Thymus (tissue), 11 donors: ENCODE measurements around the gene RALGAPA2. TPM values are rescaled to one million over a fixed set of nuclear protein-coding genes. Genes with fewer than 3 reads are reported as not detected.

Experiments used
- DNase-seq, 9 donors: peaks; one replicate each; pipeline ENCODE4 v3.0.0-alpha.2; 2013; ENCODE audit warnings: low spot score in 9 of 9, low read depth in 6 of 9, missing footprints in 1 of 9
- H3K27ac ChIP-seq, 2 donors: one replicate each; pipeline ENCODE4 v1.5.1; 2013; ENCODE audit warnings: control low read depth in 1 of 2, low read depth in 1 of 2, low read length in 1 of 2, mild to moderate bottlenecking in 1 of 2, moderate library complexity in 1 of 2
- H3K27me3 ChIP-seq, 2 donors: one replicate each; pipeline ENCODE4 v1.5.1; 2013; ENCODE audit warnings: low read length in 1 of 2; ENCODE audit not compliant: control insufficient read depth in 2 of 2, insufficient read depth in 1 of 2
- H3K36me3 ChIP-seq, 2 donors: one replicate each; pipeline ENCODE4 v1.5.1; 2013; ENCODE audit warnings: low read length in 1 of 2, mild to moderate bottlenecking in 1 of 2, moderate library complexity in 1 of 2; ENCODE audit not compliant: control insufficient read depth in 2 of 2, insufficient read depth in 2 of 2
- H3K4me1 ChIP-seq, 2 donors: one replicate each; pipeline ENCODE4 v1.5.1; 2013; ENCODE audit warnings: low read length in 2 of 2; ENCODE audit not compliant: control insufficient read depth in 2 of 2, insufficient read depth in 2 of 2
- H3K4me3 ChIP-seq, 2 donors: one replicate each; pipeline ENCODE4 v1.5.1; 2013; ENCODE audit warnings: low read length in 2 of 2, control low read depth in 1 of 2, mild to moderate bottlenecking in 1 of 2
- H3K9me3 ChIP-seq, 2 donors: one replicate each; pipeline ENCODE4 v1.5.1; 2013; ENCODE audit warnings: low read length in 1 of 2, mild to moderate bottlenecking in 1 of 2; ENCODE audit not compliant: control insufficient read depth in 2 of 2, insufficient read depth in 1 of 2
- WGBS: extraction: QIAGEN DNeasy Blood & Tissue Kit; methylation state at CpG from one replicate; pipeline ENCODE4 v1.1.7; 2013; 5-methylcytosine and 5-hydroxymethylcytosine counted together
- polyA plus RNA-seq: library from polyadenylated mRNA; stranded (reverse); fragments of 200-250 nt; gene quantifications from one replicate; pipeline ENCODE4 v1.2.3, GENCODE V29; 2013
- total RNA-seq: library from RNA; stranded (reverse); fragments of 120-200 nt; gene quantifications from one replicate; pipeline ENCODE4 v1.2.4, GENCODE V29; 2013
- donor health status: healthy.

The RALGAPA2 gene
- total and polyA plus RNA-seq, 2 donors = 9.0 to 10.3 TPM

DNA sequence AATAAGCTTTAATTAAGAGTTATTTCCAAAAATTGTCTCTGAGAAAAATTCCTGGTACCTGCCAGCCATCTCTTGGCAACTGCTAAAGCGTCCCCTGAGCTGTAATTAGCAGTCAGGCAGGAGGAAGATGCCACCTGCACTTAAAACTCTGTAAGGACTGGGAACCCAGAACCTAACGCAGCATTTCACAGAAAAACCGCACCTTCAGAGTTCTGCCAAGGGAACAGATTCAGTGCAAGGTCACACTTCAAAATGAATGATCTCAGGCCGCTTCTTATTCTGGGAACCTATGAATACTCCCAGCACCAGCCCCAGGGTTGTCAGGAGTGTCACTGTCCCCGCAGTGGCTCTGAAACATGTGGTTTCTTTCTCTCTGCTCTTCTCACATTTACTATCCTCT lies 307.8 kb downstream of the RALGAPA2 start:
- Histone ChIP-seq H3K27me3 (no peaks in the 10 kb centered on the region), H3K4me1 (peaks cover 16 to 56% of the 10 kb centered on the region in 2 donors), H3K36me3 (no peaks in the 10 kb centered on the region), H3K9me3 (no peaks in the 10 kb centered on the region), H3K27ac (peak overlapping the region in 1 of 2 donors; percentile 73), H3K4me3 (no peak overlapping the region)
- WGBS = 77% methylated on average over 5 of the region's 5 CpGs
- DNase-seq = peak in 2 of 9 donors; percentile 22 to 52

DNA sequence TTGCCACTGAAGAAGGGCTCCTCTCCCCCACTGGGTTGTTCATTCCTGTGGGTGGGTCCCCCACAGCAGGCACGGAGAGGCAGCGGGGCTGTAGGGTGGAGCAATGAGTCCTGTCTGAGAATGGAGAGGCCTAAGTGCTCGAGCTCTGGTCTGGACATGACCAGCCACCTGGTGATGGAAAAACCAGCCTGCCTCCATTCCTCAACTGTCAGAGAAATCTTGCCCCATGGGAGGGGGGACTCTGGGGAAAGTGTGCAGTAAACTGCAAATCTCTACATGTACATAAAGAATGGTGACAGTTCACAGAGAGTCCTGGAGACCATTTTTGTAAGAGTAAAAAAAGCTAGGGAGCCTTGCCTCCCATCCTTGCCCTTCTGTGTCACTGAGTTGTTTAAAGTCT lies 310.5 kb downstream of the RALGAPA2 start:
- no peaks in the 10 kb centered on the region for H3K9me3 ChIP-seq
- no peak overlapping the region for H3K4me3 ChIP-seq
- no peak overlapping the region for H3K27ac ChIP-seq
- WGBS = 92% methylated on average over 3 of the region's 3 CpGs
- peaks cover 16 to 51% of the 10 kb centered on the region in 2 donors for H3K4me1 ChIP-seq
- no peaks in the 10 kb centered on the region for H3K27me3 ChIP-seq
- H3K36me3 ChIP-seq = no peaks in the 10 kb centered on the region
- DNase-seq = no peak

DNA sequence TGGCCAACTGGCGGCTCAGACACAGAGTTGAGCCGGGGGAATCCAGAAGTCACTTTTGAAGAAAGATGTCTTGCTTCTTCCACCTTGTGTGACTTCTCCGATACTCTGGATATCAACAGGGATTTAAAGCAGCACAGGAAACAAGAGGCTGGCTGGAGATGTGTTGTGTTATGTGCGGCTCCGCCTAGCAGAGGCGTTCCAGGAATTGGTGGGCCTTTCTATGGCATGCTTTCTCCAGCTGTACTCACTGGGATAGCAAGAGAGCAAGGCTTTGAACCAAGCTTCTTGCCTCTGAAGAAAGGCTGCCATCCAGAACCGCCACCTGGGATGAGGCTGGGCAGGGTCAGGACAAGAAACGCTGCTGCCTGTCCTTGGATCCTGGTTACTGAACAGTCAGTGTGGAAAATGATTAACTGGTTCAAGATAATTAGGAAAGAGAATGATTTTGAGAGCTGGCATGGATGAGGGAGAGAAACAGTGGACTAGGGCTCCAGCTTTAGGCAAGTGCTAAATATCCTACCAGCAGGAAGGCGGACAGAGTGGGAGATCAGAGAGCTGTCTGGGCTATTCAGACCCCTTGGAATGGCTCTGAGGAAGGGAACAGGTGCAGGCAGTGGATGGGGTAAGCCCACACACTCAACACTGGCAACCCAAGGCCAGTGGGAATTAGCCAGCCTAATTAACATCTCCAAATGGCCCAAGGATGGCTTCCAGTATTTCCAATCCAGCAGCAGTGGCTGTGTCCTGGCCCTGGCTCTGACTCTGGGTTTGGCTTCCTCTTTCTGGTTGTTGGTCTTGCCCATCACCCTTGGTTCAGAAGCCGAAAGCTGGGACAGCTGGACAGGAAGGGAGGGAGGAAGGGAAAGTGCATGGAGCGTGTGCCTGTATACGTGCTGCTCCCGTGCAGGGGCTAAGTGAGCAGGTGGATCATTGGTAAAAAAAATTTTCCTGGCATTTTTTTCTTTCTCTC lies 312.6 kb downstream of the RALGAPA2 start:
- Histone ChIP-seq H3K27ac (no peak overlapping the region), H3K27me3 (no peaks in the 10 kb centered on the region), H3K9me3 (no peaks in the 10 kb centered on the region), H3K36me3 (no peaks in the 10 kb centered on the region), H3K4me3 (no peak overlapping the region), H3K4me1 (peaks cover 9 to 32% of the 10 kb centered on the region in 2 donors)
- no peak for DNase-seq
- 96% methylated on average over 13 of the region's 13 CpGs for WGBS

DNA sequence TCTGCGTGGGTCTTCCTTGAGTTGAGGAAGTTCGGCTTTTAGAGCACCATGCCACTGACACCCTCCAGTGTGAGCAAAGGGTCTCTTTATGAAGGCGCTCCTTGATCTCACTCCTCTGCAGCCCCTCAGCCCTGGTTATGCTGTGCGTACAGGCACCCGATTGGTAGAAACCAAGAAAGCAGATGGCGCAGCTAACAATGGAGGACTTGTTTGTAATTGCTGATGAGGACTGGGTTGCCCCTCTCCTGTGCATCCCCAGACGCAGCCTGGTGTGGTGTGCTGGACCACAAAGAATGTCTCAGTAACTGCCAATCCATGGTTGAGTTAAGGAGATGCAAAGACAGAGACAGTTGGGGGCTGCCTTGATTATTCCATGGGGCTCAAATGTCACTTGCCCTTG lies 314.3 kb downstream of the RALGAPA2 start:
- Histone ChIP-seq H3K27ac (no peak overlapping the region), H3K4me1 (peaks cover 3 to 15% of the 10 kb centered on the region in 2 donors), H3K27me3 (no peaks in the 10 kb centered on the region), H3K9me3 (no peaks in the 10 kb centered on the region), H3K4me3 (no peak overlapping the region), H3K36me3 (no peaks in the 10 kb centered on the region)
- no peak for DNase-seq
- 98% methylated on average over 7 of the region's 7 CpGs for WGBS

DNA sequence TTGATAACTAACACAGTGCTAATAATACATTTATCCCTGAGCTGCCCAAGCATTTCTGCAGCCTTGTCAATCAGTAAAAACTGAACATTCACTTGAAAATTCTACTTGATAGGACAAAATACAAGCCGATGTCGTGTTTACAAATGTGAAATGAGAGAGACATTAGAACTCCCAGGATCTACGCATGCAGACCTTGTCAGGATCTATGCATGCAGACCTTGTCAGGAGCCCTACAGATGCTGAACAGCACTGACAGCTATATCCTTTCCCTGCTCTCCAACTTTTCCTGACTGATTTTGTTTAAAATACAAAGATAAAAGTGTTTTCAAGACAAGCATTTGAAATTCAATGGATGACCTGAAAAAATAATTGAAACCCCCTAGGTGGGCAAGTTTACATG lies 315.6 kb downstream of the RALGAPA2 start:
- no peak overlapping the region for H3K4me3 ChIP-seq
- WGBS = 95% methylated on average over 3 of the region's 3 CpGs
- no peaks in the 10 kb centered on the region for H3K27me3 ChIP-seq
- H3K4me1 ChIP-seq = peaks cover 3 to 4% of the 10 kb centered on the region in 2 donors
- no peaks in the 10 kb centered on the region for H3K9me3 ChIP-seq
- peaks cover 0 to 4% of the 10 kb centered on the region in 2 donors for H3K36me3 ChIP-seq
- no peak for DNase-seq
- H3K27ac ChIP-seq = no peak overlapping the region

DNA sequence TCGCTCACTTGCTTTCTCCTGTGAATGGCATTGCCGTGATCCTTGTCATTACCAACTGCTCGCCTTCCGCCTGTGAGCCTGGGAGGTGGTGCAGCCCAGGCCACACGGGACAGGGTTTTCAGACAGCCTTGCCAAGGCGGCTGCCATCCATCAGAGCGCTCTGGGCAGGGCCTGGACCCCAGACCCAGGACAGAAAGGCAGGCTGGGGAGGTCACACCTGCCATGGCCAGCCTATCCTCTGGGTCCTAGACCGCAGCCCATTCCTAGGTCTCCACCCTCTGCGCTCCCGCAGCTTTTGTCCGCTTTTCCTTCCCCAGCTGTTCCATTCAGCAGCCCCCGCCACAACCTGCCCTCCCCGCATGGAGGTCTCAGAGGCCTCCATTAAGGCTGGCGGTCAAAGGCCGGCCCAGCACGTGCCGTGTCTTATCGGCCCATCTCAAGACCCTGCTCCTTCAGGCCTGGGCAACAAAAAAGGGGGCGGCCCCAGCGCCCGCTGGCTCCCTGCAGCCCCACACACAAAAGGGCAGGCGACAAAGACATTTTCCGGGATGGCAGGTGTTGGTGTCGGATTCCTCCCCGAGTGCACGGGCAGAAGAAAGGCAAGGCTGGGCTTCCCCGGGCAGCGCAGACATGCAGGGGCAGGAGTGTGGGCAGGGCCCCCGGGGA lies 316.4 kb downstream of the RALGAPA2 start:
- Histone ChIP-seq H3K36me3 (peaks cover 0 to 4% of the 10 kb centered on the region in 2 donors), H3K9me3 (no peaks in the 10 kb centered on the region), H3K27ac (no peak overlapping the region), H3K4me3 (no peak overlapping the region), H3K4me1 (no peaks in the 10 kb centered on the region), H3K27me3 (no peaks in the 10 kb centered on the region)
- 97% methylated on average over 29 of the region's 29 CpGs for WGBS
- no peak for DNase-seq

DNA sequence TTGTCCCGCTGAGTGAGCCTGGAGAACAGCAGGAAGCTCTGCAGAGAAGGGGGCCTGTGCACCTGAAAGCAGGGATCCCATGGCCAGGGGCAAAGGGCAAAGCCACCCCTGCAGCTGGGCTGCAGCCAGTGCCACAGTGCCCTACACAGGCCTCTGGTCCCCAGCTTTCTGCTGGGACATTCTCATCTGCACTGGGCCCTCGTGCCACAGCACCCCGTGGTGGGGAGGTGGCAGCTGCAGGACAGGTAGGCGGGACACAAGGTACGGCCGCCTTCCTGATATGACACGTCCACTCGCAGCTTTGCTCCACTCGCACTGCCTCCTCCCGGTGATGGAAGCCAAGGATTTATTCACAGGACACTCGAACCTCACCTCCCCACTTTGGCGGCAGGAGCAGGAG lies 317.4 kb downstream of the RALGAPA2 start:
- Histone ChIP-seq H3K27me3 (no peaks in the 10 kb centered on the region), H3K4me1 (no peaks in the 10 kb centered on the region), H3K36me3 (peaks cover 0 to 4% of the 10 kb centered on the region in 2 donors), H3K9me3 (no peaks in the 10 kb centered on the region), H3K27ac (no peak overlapping the region), H3K4me3 (no peak overlapping the region)
- 96% methylated on average over 12 of the region's 12 CpGs for WGBS
- no peak for DNase-seq

DNA sequence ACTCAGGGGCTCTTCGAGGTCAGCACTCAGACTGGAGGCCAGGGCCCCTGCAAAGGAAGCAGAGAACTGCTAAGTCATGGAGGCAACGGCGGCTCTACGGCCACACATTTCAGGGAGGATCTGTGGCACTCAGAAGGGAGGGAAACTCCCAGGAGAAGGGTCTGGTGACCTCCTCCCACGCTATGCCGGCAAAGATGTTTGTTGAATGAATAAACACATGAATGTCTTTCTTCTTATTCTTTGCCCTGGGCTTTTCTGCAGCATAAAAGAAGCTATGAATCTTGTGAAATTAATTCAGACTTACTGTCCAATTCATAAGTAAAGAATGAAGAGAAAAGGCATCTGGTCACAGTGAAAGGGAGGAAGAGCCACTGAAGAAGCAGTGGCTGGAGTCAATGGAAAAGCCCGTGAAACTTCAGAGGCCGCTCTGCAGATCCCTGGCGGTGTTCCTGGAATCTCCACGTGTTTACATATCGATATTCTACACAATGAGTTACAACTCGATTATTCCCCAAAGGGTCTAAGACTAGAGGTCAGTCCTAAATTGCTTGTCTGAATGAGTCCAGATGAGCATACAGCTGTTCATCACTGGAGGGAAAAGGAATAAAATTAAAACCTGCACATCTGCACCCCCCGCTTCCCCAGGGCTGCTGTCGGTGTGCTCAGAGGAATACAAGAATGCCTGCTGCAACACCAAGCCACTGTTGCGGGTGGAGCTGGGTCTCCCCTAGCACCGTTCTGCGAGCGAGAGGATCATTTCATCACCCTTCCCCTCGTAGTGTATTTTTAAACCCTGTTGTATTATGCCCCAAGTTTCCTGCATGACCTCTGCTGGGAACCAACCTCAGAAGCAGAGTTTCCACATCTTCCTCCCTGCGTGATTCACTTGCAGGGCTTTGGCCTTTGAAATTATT lies 319.0 kb downstream of the RALGAPA2 start:
- no peaks in the 10 kb centered on the region for H3K4me1 ChIP-seq
- DNase-seq = no peak
- no peak overlapping the region for H3K4me3 ChIP-seq
- H3K27ac ChIP-seq = no peak overlapping the region
- WGBS = 84% methylated on average over 20 of the region's 20 CpGs
- no peaks in the 10 kb centered on the region for H3K27me3 ChIP-seq
- peaks cover 0 to 4% of the 10 kb centered on the region in 2 donors for H3K36me3 ChIP-seq
- no peaks in the 10 kb centered on the region for H3K9me3 ChIP-seq
